WTC11 (cell line): ENCODE measurements around the gene GRIN1. TPM values are rescaled to one million over a fixed set of nuclear protein-coding genes. Genes with fewer than 3 reads are reported as not detected.

Source experiments
- ATAC-seq: fragments of 200-7000 bp; cut with Tn5 transposase; 2 replicates; pipeline ENCODE4 v1.10.0; 2021; ENCODE audit warnings: mild to moderate bottlenecking, moderate library complexity
- CTCF ChIA-PET: fragments of 300-600 bp; sonication (Branson Sonifier 250); formaldehyde crosslinking; loops from one replicate; lab custom pipeline; 2021; ENCODE audit warnings: antibody characterized with exemption; lab: Charles Lee
- POLR2A ChIA-PET: fragments of 350-600 bp; sonication (Branson Sonifier 250); formaldehyde crosslinking; loops from one replicate; lab custom pipeline; 2021; ENCODE audit warnings: antibody characterized with exemption; lab: Charles Lee
- DNase-seq: peaks from one replicate; pipeline ENCODE4 v3.0.0; 2021; ENCODE audit warnings: low spot score
- H3K27ac Mint-ChIP-seq: 2 replicates; pipeline ENCODE4 v1.8.0; 2021; ENCODE audit warnings: mixed read lengths
- H3K27me3 Mint-ChIP-seq: 2 replicates; pipeline ENCODE4 v1.8.0; 2021; ENCODE audit warnings: low read depth, mild to moderate bottlenecking, moderate library complexity, mixed read lengths
- H3K36me3 Mint-ChIP-seq: 2 replicates; pipeline ENCODE4 v1.8.0; 2021; ENCODE audit warnings: mixed read lengths
- H3K4me1 Mint-ChIP-seq: 2 replicates; pipeline ENCODE4 v1.8.0; 2022; ENCODE audit warnings: mixed read lengths
- H3K4me3 Mint-ChIP-seq: 2 replicates; pipeline ENCODE4 v1.8.0; 2021; ENCODE audit warnings: mild to moderate bottlenecking, moderate library complexity, mixed read lengths
- H3K9me3 Mint-ChIP-seq: 2 replicates; pipeline ENCODE4 v1.8.0; 2021; ENCODE audit warnings: mixed read lengths
- AR ChIP-seq: fragments of 250-450 bp; sonication (Bioruptor Pico); IDR thresholded peaks from 2 replicates; pipeline ENCODE4 v1.9.0; 2021; ENCODE audit warnings: mild to moderate bottlenecking
- ATF6 ChIP-seq: sonication (generic); formaldehyde crosslinking; IDR thresholded peaks from 2 replicates; pipeline ENCODE4 v1.8.1; 2023; ENCODE audit warnings: mild to moderate bottlenecking, missing genetic modification reagents
- CREM ChIP-seq: sonication (generic); formaldehyde crosslinking; IDR thresholded peaks from 2 replicates; pipeline ENCODE4 v1.8.1; 2022; ENCODE audit warnings: mild to moderate bottlenecking, missing genetic modification reagents, moderate library complexity
- E2F5 ChIP-seq: sonication (generic); formaldehyde crosslinking; IDR thresholded peaks from 2 replicates; pipeline ENCODE4 v1.8.1; 2022; ENCODE audit warnings: mild to moderate bottlenecking, moderate library complexity, missing genetic modification reagents
- ESRRA ChIP-seq: sonication (generic); formaldehyde crosslinking; IDR thresholded peaks from 2 replicates; pipeline ENCODE4 v1.8.1; 2022; ENCODE audit warnings: mild to moderate bottlenecking, missing genetic modification reagents, borderline replicate concordance
- FOXP4 ChIP-seq: sonication (generic); formaldehyde crosslinking; IDR thresholded peaks from 2 replicates; pipeline ENCODE4 v1.8.0; 2022; ENCODE audit warnings: mild to moderate bottlenecking, missing genetic modification reagents
- IRF2 ChIP-seq: sonication (generic); formaldehyde crosslinking; IDR thresholded peaks from 2 replicates; pipeline ENCODE4 v1.8.0; 2022; ENCODE audit warnings: low read depth, missing genetic modification reagents, borderline replicate concordance
- PRDM15 ChIP-seq: sonication (generic); formaldehyde crosslinking; IDR thresholded peaks from 2 replicates; pipeline ENCODE4 v1.8.0; 2022; ENCODE audit warnings: missing genetic modification reagents
- TP53 ChIP-seq: sonication (generic); formaldehyde crosslinking; IDR thresholded peaks from 2 replicates; pipeline ENCODE4 v1.8.1; 2023; ENCODE audit warnings: mild to moderate bottlenecking, missing genetic modification reagents
- ZNF416 ChIP-seq: fragments of 250-450 bp; sonication (Bioruptor Pico); IDR thresholded peaks from 2 replicates; pipeline ENCODE4 v1.9.0; 2021; ENCODE audit warnings: mild to moderate bottlenecking, inconsistent platforms
- ZNF532 ChIP-seq: fragments of 250-450 bp; sonication (Bioruptor Pico); IDR thresholded peaks from 2 replicates; pipeline ENCODE4 v1.9.0; 2021; ENCODE audit warnings: mild to moderate bottlenecking, borderline replicate concordance
- total RNA-seq: library from RNA; stranded (reverse); gene quantifications from 3 replicates; pipeline ENCODE4 v1.2.3, GENCODE V29; 2021

GRIN1 gene
- total RNA-seq, 1 experiment from 2014 or later, result 4.1 TPM

- TF ChIP-seq ESRRA (CRISPR knock-in tag) (peak; percentile 79; the same call in 1 of the 2 replicates), CREM (CRISPR knock-in tag) (peak; percentile 91), ZNF532 (CRISPR knock-in tag) (no peak), ZNF416 (CRISPR knock-in tag) (no peak), TP53 (peak; percentile 91), PRDM15 (CRISPR knock-in tag) (no peak), FOXP4 (peak; percentile 96), E2F5 (CRISPR knock-in tag) (peak; percentile 60; the same call in 1 of the 2 replicates), IRF2 (CRISPR knock-in tag) (peak; percentile 38; the same call in 1 of the 2 replicates)
Measured at GRCh38 chr9:137138722-137139467, at the start of gene GRIN1 (continued).

- no peak for TF ChIP-seq AR (CRISPR knock-in tag)
- no peak for TF ChIP-seq ATF6
- peaks cover 16% of the 10 kb centered on the region for H3K4me1 Mint-ChIP-seq
- peaks cover 6% of the 10 kb centered on the region for H3K27me3 Mint-ChIP-seq
- peak overlapping the region; percentile 22; the same call in 1 of the 2 replicates for H3K27ac Mint-ChIP-seq
- CTCF ChIA-PET, result interaction anchor here (0.9 to 8.7 kb wide), 4 partner anchors 22 to 147 kb away, joined by 3 to 177 read pairs (median 4); partner anchors contain the start of gene SAPCD2
- peaks cover 17% of the 10 kb centered on the region for H3K36me3 Mint-ChIP-seq
- DNase-seq (no peak), ATAC-seq (no peak)
- no peaks in the 10 kb centered on the region for H3K9me3 Mint-ChIP-seq
- H3K4me3 Mint-ChIP-seq, result no peak overlapping the region
- POLR2A ChIA-PET, result no interaction called here
Measured at GRCh38 chr9:137089232-137089947, 49.6 kb upstream of the GRIN1 start.
